NCI-H1694 treated with DMSO at 0.1 percent for 48 hours (cell line): Measurements from ENCODE around the gene SERINC5.
"Not testable (repeated sequence)": the region's sequence is repeated elsewhere in the genome, so short reads cannot be mapped to it uniquely, and the experiment has no call there.

Source experiments
- DNase-seq: peaks from one replicate; lab custom pipeline; 2025; lab: John Stamatoyannopoulos, UW

Gene SERINC5

GRCh38 chr5:80198399-80198798, 57.4 kb downstream of the SERINC5 start:
- DNase-seq = no peak

- DNase-seq = no peak
These were observed 59.9 kb downstream of the SERINC5 start for GRCh38 chr5:80195837-80196400.

- DNase-seq = no peak
These were observed 61.4 kb downstream of the SERINC5 start for GRCh38 chr5:80194468-80194867.

- no peak for DNase-seq
These were observed 62.4 kb downstream of the SERINC5 start for GRCh38 chr5:80193401-80193800.

GRCh38 chr5:80192507-80193241, 63.2 kb downstream of the SERINC5 start:
- DNase-seq = peak; percentile 12

- no peak for DNase-seq
These were observed 63.9 kb downstream of the SERINC5 start for GRCh38 chr5:80191991-80192398.

GRCh38 chr5:80191397-80191796, 64.5 kb downstream of the SERINC5 start:
- DNase-seq = no peak

- no peak for DNase-seq
These were observed 64.9 kb downstream of the SERINC5 start for GRCh38 chr5:80190960-80191359.

- no peak for DNase-seq
These were observed 66.1 kb downstream of the SERINC5 start for GRCh38 chr5:80189701-80190100.

- DNase-seq = no peak
These were observed 66.6 kb downstream of the SERINC5 start for GRCh38 chr5:80189201-80189600.

GRCh38 chr5:80187421-80188090, 68.3 kb downstream of the SERINC5 start:
- no peak for DNase-seq

GRCh38 chr5:80185535-80185934, 70.3 kb downstream of the SERINC5 start:
- not testable (repeated sequence) for DNase-seq

GRCh38 chr5:80185095-80185494, 70.8 kb downstream of the SERINC5 start:
- no peak for DNase-seq

GRCh38 chr5:80184235-80185023, 71.4 kb downstream of the SERINC5 start:
- DNase-seq = peak; percentile 45

- DNase-seq = not testable (repeated sequence)
These were observed 72.1 kb downstream of the SERINC5 start for GRCh38 chr5:80183728-80184234.

- no peak for DNase-seq
These were observed 72.9 kb downstream of the SERINC5 start for GRCh38 chr5:80182809-80183580.

GRCh38 chr5:80181618-80182211, 74.1 kb downstream of the SERINC5 start:
- no peak for DNase-seq

GRCh38 chr5:80177236-80177635, 78.6 kb downstream of the SERINC5 start:
- no peak for DNase-seq

- no peak for DNase-seq
These were observed 80.5 kb downstream of the SERINC5 start for GRCh38 chr5:80175337-80175736.

GRCh38 chr5:80174790-80175189, 81.1 kb downstream of the SERINC5 start:
- DNase-seq = no peak

- DNase-seq = no peak
These were observed 83.7 kb downstream of the SERINC5 start for GRCh38 chr5:80172067-80172695.
